GOT3 (cell line): ENCODE data around the gene CLSTN3.

Source experiments
- DNase-seq: peaks from one replicate; lab custom pipeline; 2025; ENCODE audit warnings: mixed read lengths; lab: John Stamatoyannopoulos, UW

CLSTN3 gene

GRCh38 chr12:7125632-7126227, 4.4 kb upstream of the CLSTN3 start:
- DNase-seq = no peak

- no peak for DNase-seq
Measured at GRCh38 chr12:7127916-7128626, 2.1 kb upstream of the CLSTN3 start.

GRCh38 chr12:7128681-7129286, 1.4 kb upstream of the CLSTN3 start, which contains the start of gene RBP5:
Gene RBP5, minus strand, starts transcription at chr12:7128889. Its CDS starts 114 bp downstream, at chr12:7128775.
- DNase-seq = no peak

GRCh38 chr12:7129287-7129871, 792 bp upstream of the CLSTN3 start:
- DNase-seq = no peak

- no peak for DNase-seq
Measured at GRCh38 chr12:7130701-7131501, 730 bp downstream of the CLSTN3 start.

- DNase-seq = no peak
Measured at GRCh38 chr12:7131502-7131866, 1.3 kb downstream of the CLSTN3 start.

GRCh38 chr12:7134396-7135166, 4.4 kb downstream of the CLSTN3 start:
- no peak for DNase-seq

GRCh38 chr12:7136071-7136470, 5.9 kb downstream of the CLSTN3 start:
- DNase-seq = no peak

- DNase-seq = no peak
Measured at GRCh38 chr12:7136676-7137075, 6.5 kb downstream of the CLSTN3 start.

- DNase-seq = no peak
Measured at GRCh38 chr12:7137908-7138307, 7.7 kb downstream of the CLSTN3 start.

- no peak for DNase-seq
Measured at GRCh38 chr12:7139200-7139599, 9.0 kb downstream of the CLSTN3 start.

- DNase-seq = no peak
Measured at GRCh38 chr12:7141351-7142005, 11.3 kb downstream of the CLSTN3 start.

- no peak for DNase-seq
Measured at GRCh38 chr12:7142056-7142644, 12.0 kb downstream of the CLSTN3 start.

GRCh38 chr12:7142809-7143465, 12.8 kb downstream of the CLSTN3 start:
- DNase-seq = no peak

GRCh38 chr12:7143564-7143963, 13.4 kb downstream of the CLSTN3 start:
- no peak for DNase-seq

GRCh38 chr12:7144414-7145120, 14.4 kb downstream of the CLSTN3 start:
- DNase-seq = no peak

- DNase-seq = no peak
Measured at GRCh38 chr12:7145671-7146070, 15.5 kb downstream of the CLSTN3 start.

- no peak for DNase-seq
Measured at GRCh38 chr12:7146228-7146627, 16.1 kb downstream of the CLSTN3 start.

GRCh38 chr12:7146906-7147305, 16.7 kb downstream of the CLSTN3 start:
- DNase-seq = no peak
